KG1 (cell line): Measurements from ENCODE around the gene DUSP22.

Experiments used
- DNase-seq: peaks from one replicate; lab custom pipeline; 2025; lab: John Stamatoyannopoulos, UW

DUSP22 gene

GRCh38 chr6:397056-397455, 104.8 kb downstream of the DUSP22 start:
- DNase-seq = no peak

- DNase-seq = no peak
Measured at GRCh38 chr6:397604-398003, 105.3 kb downstream of the DUSP22 start.

- DNase-seq = no peak
Measured at GRCh38 chr6:398065-398464, 105.8 kb downstream of the DUSP22 start.

GRCh38 chr6:398558-399078, 106.3 kb downstream of the DUSP22 start:
- DNase-seq = no peak

GRCh38 chr6:399785-400534, 107.7 kb downstream of the DUSP22 start:
- DNase-seq = no peak

- no peak for DNase-seq
Measured at GRCh38 chr6:400815-401214, 108.5 kb downstream of the DUSP22 start.
